GM19468 (cell line): ENCODE data around the gene FOXJ3.

ENCODE experiments used
- ATAC-seq: cut with Tn5 transposase; IDR thresholded peaks from one replicate; pipeline ENCODE4 v1.9.1; 2021; ENCODE audit warnings: mild to moderate bottlenecking, moderate library complexity, moderate number of reproducible peaks; ENCODE audit not compliant: unreplicated experiment; ENCODE audit errors: extremely low read depth

The FOXJ3 gene

DNA sequence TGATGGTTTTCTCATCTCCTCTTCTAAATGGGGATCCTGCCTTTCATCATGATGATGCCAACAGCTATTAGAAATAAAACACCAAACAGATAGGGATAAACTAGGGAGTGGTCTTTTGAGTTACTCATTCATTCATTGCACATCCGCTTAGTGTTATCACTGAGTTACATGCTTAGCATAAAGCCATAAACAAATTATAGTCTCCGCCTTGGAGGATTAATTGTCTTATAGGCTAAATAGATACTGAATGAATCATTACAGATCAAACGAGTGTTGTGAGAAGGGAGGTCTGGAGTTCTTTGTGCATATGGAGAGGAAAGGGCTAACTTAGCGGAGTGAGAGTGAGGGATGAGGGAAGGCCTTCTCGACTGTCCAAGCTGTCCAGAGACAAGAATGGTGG is 201.6 kb downstream of the FOXJ3 start:
- no peak for ATAC-seq

DNA sequence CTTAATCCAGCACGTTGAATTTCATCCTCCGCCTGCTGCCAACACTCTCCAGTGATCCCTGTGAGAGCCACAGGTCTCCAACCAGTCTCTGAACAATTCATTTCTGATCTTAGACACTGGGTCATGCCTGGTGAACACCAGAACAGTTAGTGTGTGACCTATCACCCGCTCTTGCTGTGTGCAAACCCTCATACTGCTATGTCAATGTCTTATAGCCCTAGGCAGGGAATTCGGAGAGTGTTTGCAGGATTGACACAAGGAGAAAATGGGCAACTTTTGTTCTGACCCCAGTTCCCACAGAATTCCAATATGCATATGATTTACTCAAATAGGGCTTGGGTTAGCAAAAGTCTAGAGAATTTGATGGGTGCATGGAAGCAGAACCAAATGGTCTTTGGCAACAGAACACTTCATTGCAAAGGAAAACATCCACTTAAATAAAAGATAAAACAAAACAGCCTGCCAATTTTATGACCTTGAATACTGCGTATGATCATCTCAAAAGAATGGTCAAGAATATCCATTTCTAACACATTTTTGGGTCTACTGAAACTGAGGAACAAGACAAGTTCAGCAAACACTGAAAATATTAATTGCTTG is 204.9 kb downstream of the FOXJ3 start:
- no peak for ATAC-seq

DNA sequence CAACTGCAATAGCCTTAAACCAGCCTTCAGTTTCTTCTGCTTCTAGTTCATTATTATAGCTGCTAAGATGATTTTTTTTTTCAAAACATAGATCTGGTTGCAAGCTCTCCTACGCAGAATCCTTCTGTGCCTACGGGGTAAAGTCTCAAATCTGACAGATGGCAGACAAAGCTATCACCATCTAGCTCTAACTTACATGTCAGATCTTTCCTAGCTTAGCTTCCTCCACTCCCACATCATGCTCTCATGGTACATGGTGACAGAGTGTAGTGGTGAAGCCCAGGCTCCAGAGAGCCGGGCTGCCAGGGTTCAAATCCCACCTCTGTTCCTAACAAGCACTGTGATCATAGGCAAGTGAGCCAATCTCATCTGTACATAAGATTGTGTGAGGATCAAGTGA is 206.1 kb downstream of the FOXJ3 start:
- ATAC-seq: no peak

DNA sequence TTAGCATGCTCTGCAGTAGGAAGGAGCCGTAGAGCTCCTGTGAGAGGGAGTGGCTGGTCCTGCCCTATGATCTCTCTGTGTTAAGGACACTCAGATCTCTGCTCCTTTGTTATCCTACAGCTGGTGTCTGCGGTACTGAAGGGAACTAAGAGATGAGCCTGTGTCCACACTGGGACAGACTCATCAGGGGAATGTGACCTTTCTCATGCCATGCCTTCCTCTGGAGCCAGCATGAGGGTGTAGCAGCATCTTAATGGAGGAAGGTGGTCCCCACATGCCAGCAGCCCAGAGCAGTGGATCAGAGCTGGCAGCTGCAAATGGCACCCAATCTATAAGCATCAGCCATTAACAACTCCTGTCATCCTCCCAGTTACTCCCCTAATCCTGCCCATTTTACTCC is 206.5 kb downstream of the FOXJ3 start:
- ATAC-seq: no peak

DNA sequence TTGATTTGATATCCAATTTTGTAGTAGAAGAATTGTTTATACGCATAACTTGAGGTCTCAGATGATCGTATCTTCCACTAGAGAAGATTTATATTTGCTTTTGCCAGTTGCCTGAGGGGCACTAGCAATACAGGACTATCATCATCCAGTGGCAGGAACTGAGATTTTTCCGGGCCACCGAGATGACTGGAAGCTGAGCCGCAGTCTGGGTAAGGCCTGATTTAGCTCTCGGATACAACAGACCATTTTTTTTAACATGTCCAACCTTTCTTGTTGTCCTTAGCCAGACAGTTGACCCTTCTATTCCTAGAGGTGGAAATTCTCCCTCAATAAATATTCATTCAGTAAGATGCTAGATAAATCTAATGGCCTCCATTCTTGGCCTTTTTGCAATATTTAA is 207.3 kb downstream of the FOXJ3 start:
- no peak for ATAC-seq
